SW480 (cell line): ENCODE measurements around the gene BRCA1.
"Not testable (repeated sequence)": the region's sequence is repeated elsewhere in the genome, so short reads cannot be mapped to it uniquely, and the experiment has no call there.

Source experiments
- DNase-seq: peaks from one replicate; pipeline ENCODE4 v3.0.0-alpha.2; 2016; ENCODE audit warnings: low spot score

Gene BRCA1

GRCh38 chr17:43000894-43001293 lies 124.3 kb downstream of the BRCA1 start:
- not testable (repeated sequence) for DNase-seq

GRCh38 chr17:42999003-42999525 lies 126.1 kb downstream of the BRCA1 start:
- DNase-seq: no peak

- peak; percentile 100 for DNase-seq
These were observed 126.9 kb downstream of the BRCA1 start, which contains the start of gene RPL27 for GRCh38 chr17:42997984-42998938. Gene RPL27 (plus strand): TSS chr17:42998419. CDS start chr17:42998751, 332 bp downstream.

- DNase-seq: peak; percentile 18
These were observed 127.7 kb downstream of the BRCA1 start for GRCh38 chr17:42997390-42997983.
